GM18519 (cell line): Measurements from ENCODE around the gene SRC.

Source experiments
- ATAC-seq: cut with Tn5 transposase; IDR thresholded peaks from one replicate; pipeline ENCODE4 v1.9.1; 2021; ENCODE audit warnings: mild to moderate bottlenecking, moderate library complexity; ENCODE audit not compliant: unreplicated experiment, low FRiP score

SRC gene

DNA sequence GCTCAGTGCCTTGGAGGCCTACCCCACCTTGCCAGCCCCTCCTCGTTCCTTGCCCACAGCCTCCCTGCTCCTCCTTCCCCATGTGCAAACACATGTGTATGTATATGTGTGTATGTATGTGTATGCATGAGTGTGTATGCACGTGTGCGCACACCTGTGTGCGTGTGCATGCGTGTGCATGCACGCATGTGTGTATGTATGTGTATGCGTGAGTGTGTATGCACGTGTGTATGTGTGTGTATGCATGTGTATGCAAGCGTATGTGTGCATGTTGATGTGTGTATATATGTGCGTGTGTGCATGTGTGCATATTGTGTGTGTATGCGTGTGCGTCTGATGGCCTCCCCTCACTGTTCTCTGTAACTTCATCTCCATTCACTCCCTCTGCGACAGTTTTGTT lies 74.7 kb downstream of the SRC start:
- no peak for ATAC-seq

DNA sequence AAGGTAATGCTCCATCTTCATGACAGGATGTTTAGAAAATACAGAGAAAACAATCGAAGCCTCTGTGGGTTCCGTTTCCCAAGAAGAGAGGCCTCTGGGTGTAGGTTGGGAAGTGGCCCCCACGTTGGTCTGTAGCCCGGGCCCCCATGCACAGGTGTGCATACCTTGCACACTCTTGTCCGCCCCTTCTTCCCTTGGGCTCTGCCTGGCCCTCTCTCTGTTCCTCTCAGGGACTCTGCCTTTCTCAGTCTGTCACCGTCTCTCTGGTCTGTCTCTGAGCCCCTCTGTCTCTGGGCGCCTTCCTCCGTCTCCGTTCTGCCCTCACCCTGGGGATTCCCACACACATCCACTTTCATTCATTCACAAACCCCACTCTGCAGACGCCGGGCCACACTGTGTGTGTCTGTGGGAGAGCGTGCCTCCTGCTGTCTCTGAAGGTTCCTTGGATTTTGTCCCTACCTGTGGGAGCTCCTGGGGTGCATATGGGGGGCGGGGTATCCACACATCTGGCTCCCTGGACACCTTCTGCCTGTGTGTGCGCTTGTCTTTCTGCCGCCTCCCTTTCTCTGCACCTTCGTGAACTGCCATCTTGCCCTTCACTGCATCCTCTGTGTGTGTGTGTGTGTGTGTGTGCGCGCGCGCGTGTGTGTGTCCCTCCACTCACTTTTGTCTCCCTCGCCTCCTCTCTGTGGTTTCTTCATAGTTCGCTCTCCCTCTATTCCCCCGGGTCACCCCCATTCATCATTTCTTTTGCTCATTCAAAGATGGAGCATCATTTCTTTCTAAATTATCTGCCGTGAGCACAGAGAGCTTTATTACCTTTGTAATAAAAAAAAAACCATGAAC lies 75.3 kb downstream of the SRC start:
- no peak for ATAC-seq

DNA sequence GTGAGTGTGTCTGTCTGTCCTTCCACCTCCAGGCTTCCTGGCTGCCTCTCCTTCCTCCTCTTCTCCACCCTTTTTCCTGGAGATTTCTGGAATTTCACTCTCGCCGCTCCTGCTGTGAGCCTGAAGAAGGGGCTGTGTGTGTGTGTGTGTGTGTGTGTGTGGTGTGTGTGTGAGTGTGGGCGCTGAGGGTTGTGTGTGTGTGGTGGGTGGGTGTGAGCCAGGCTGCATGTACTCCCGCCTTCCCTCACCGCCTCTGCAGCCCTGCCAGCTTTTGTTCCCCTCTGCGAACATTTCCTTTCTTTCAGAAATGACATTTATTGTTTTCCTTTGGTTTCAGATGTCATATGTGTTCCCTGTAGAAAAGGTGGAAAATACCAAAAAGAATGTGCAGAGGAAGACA lies 76.0 kb downstream of the SRC start:
- ATAC-seq: no peak

- ATAC-seq: no peak
These were observed 76.9 kb downstream of the SRC start for GRCh38 chr20:37422791-37423286.

DNA sequence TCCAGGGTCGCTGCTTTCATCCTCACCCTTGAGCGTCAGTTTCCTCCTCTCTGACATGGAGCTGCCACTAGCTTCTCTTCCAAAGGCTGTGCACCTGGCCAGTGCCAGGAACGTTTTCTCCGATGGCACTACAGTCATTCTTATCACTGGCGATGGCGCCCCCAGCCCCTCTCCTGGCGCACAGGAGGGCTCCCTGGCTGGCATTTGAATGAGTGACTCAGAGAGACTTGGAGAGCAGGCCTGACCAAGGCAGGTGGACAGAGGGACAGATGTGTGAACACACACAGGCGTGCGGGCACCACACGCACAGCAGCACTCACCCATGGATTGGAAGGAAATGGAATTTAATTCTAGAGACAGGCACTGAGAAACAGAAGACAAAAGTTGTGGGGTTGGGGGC lies 77.6 kb downstream of the SRC start:
- ATAC-seq: no peak

- ATAC-seq: no peak
These were observed 78.3 kb downstream of the SRC start for GRCh38 chr20:37424062-37424851.

DNA sequence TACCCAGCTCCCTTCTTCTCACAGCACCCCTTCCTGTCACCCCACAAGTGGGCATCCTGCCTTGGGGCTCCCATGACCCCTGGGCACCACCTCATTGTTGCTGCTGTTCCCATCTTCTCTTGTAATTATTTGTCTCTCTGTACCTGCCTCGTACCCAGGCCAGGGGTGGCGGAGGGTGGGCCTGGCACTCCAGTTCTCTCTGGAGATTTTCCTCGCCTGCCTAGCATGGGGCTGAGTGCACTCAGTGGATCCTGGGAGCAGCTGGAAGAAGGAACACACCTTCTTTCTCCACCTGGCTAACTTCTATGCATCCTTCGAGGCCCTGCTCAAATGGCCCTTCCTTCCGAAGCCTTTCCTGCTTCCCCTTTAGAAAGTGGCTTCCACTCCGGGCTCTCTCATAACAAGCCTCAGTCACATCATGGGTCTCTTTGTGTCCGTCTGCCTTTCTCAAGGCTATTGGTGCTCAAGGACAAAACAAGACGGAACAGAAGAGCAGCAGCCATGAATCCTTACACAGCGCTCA lies 79.2 kb downstream of the SRC start:
- no peak for ATAC-seq

- no peak for ATAC-seq
These were observed 80.2 kb downstream of the SRC start for GRCh38 chr20:37426106-37426505.

DNA sequence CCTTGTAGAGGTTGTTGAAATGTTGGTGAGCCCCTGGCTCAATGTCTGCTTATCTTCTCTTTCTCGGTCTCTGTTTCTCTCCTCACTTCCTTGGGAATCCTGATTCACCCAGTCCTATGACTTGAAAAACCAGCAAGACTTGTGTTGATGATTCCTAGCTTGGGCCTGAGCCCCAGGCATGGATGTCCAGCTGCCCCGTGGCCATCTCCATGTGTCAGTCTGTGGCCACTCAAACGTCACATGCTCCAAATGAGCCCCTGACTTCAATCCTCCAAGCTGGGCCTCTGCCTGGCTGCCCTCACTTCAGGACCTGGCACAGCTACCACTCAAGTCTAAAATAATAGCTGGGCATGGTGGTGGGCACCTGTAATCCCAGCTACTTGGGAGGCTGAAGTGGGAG lies 81.0 kb downstream of the SRC start:
- ATAC-seq: no peak

- no peak for ATAC-seq
These were observed 84.1 kb downstream of the SRC start for GRCh38 chr20:37430044-37430443.

GRCh38 chr20:37430778-37431460 lies 85.0 kb downstream of the SRC start:
- ATAC-seq: no peak

- no peak for ATAC-seq
These were observed 85.8 kb downstream of the SRC start for GRCh38 chr20:37431786-37432185.

DNA sequence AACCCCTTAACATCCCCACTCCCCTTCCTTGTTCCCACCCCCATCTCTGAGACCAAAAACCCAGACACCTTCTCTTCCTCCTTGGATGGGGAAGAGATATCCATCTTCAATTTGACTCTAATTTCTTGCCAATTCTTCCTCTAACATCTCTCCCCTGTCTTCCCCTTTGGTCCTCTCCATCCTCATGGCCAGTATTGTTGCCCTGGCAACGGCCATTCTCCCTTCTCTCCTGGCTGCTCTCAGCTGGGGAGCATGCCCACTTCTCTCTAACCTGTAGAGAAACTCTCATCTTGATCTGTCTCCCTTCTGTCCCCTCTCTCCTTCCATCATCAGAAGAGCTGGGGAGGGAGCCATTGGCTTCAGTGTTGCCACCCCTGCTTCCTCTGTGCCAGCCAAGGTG lies 86.7 kb downstream of the SRC start:
- no peak for ATAC-seq

- ATAC-seq: no peak
These were observed 89.7 kb downstream of the SRC start for GRCh38 chr20:37435607-37436006.

GRCh38 chr20:37436527-37437186 lies 90.7 kb downstream of the SRC start:
- no peak for ATAC-seq

GRCh38 chr20:37437676-37438075 lies 91.7 kb downstream of the SRC start:
- no peak for ATAC-seq

- no peak for ATAC-seq
These were observed 92.7 kb downstream of the SRC start for GRCh38 chr20:37438464-37439222.

- ATAC-seq: no peak
These were observed 93.4 kb downstream of the SRC start for GRCh38 chr20:37439223-37439933.

- ATAC-seq: no peak
These were observed 95.1 kb downstream of the SRC start for GRCh38 chr20:37441023-37441422.
